OCI-LY3 (cell line): ENCODE data around the gene SMARCD2.

Source experiments
- H2AFZ ChIP-seq: fragments of 200-600, 300-600 bp; shearing (Covaris generic); 2 replicates; pipeline ENCODE4 v1.6.0; 2014; ENCODE audit warnings: antibody characterized with exemption, low read depth, low read length
- H3K27ac ChIP-seq: fragments of 200-600, 300-600 bp; sonication (generic); 2 replicates; pipeline ENCODE4 v1.5.1; 2014; ENCODE audit warnings: mild to moderate bottlenecking, low read length, moderate library complexity, mixed read lengths
- H3K27me3 ChIP-seq: fragments of 200-600, 300-600 bp; sonication (generic); 2 replicates; pipeline ENCODE4 v1.6.1; 2014; ENCODE audit warnings: low read depth, low read length, mixed read lengths
- H3K36me3 ChIP-seq: fragments of 200-600, 300-600 bp; sonication (generic); replicated peaks from 2 replicates; pipeline ENCODE3; 2014; ENCODE audit warnings: low read depth, low read length, mixed read lengths
- H3K4me1 ChIP-seq: fragments of 300-600, 200-600 bp; sonication (generic); 2 replicates; pipeline ENCODE4 v1.6.1; 2014; ENCODE audit warnings: low read length, mixed read lengths
- H3K4me2 ChIP-seq: fragments of 200-600, 300-600 bp; sonication (generic); 2 replicates; pipeline ENCODE4 v1.6.1; 2014; ENCODE audit warnings: low read length, mixed read lengths
- H3K4me3 ChIP-seq: fragments of 300-600, 200-600 bp; sonication (generic); 2 replicates; pipeline ENCODE4 v1.5.1; 2014; ENCODE audit warnings: antibody characterized with exemption, mild to moderate bottlenecking, low read length, moderate library complexity
- H3K79me2 ChIP-seq: fragments of 300-600, 200-600 bp; shearing (Covaris generic); 2 replicates; pipeline ENCODE4 v1.6.1; 2014; ENCODE audit warnings: mild to moderate bottlenecking, low read length, mixed read lengths
- H3K9ac ChIP-seq: fragments of 300-600, 200-600 bp; shearing (Covaris generic); 2 replicates; pipeline ENCODE4 v1.6.0; 2014; ENCODE audit warnings: mild to moderate bottlenecking, low read length, moderate library complexity
- H3K9me3 ChIP-seq: fragments of 200-600, 300-600 bp; shearing (Covaris generic); 2 replicates; pipeline ENCODE4 v1.6.1; 2014; ENCODE audit warnings: low read length, mixed read lengths; ENCODE audit not compliant: insufficient read depth
- H4K20me1 ChIP-seq: fragments of 200-600, 300-600 bp; sonication (generic); 2 replicates; pipeline ENCODE4 v1.6.1; 2016; ENCODE audit warnings: low read length, mixed read lengths; ENCODE audit not compliant: insufficient read depth
- CTCF ChIP-seq: fragments of 200-600, 300-600 bp; sonication (generic); IDR thresholded peaks from 2 replicates; pipeline ENCODE4 v1.5.1; 2014; ENCODE audit warnings: antibody characterized with exemption, low read length, low read depth
- EZH2phosphoT487 ChIP-seq: fragments of 200-600 bp; shearing (Covaris generic); IDR thresholded peaks from 2 replicates; pipeline ENCODE4 v1.6.1; 2018; ENCODE audit warnings: antibody characterized with exemption, mixed run types, low read depth

SMARCD2 gene

GRCh38 chr17:63792055-63792729, 50.3 kb downstream of the SMARCD2 start:
- Histone ChIP-seq H3K4me2 (no peak overlapping the region), H3K9me3 (no peaks in the 10 kb centered on the region), H3K4me1 (no peaks in the 10 kb centered on the region), H4K20me1 (0 out of 2 replicates have a peak, but pooled peaks cover 6% of the 10 kb centered on the region), H3K9ac (no peak overlapping the region; the same call in 1 of the 2 replicates), H3K79me2 (peaks cover 68% of the 10 kb centered on the region), H3K27ac (no peak overlapping the region), H3K36me3 (peaks cover 57% of the 10 kb centered on the region), H3K27me3 (no peaks in the 10 kb centered on the region), H2AFZ (no peak overlapping the region), H3K4me3 (no peak overlapping the region)
- TF ChIP-seq EZH2phosphoT487 (no peak), CTCF (no peak)

- Histone ChIP-seq H3K36me3 (peaks cover 49% of the 10 kb centered on the region), H3K79me2 (peaks cover 76% of the 10 kb centered on the region), H3K9ac (no peak overlapping the region), H2AFZ (no peak overlapping the region), H4K20me1 (peaks cover 15% of the 10 kb centered on the region), H3K27me3 (no peaks in the 10 kb centered on the region), H3K4me1 (no peaks in the 10 kb centered on the region), H3K9me3 (no peaks in the 10 kb centered on the region), H3K4me3 (no peak overlapping the region), H3K27ac (no peak overlapping the region), H3K4me2 (no peak overlapping the region)
- TF ChIP-seq CTCF (no peak), EZH2phosphoT487 (no peak)
Observed at GRCh38 chr17:63790057-63790456, 52.4 kb downstream of the SMARCD2 start.

- H3K36me3 ChIP-seq: peaks cover 41% of the 10 kb centered on the region
- TF ChIP-seq EZH2phosphoT487 (no peak), CTCF (no peak)
Observed at GRCh38 chr17:63786971-63787711, 55.3 kb downstream of the SMARCD2 start.

GRCh38 chr17:63786117-63786516, 56.4 kb downstream of the SMARCD2 start:
- Histone ChIP-seq H3K79me2 (peaks cover 92% of the 10 kb centered on the region), H2AFZ (no peak overlapping the region), H3K4me2 (no peak overlapping the region), H3K4me3 (no peak overlapping the region), H3K9ac (no peak overlapping the region), H3K27me3 (no peaks in the 10 kb centered on the region), H3K4me1 (peaks cover 16% of the 10 kb centered on the region), H4K20me1 (peaks cover 47% of the 10 kb centered on the region), H3K9me3 (no peaks in the 10 kb centered on the region), H3K36me3 (peaks cover 37% of the 10 kb centered on the region), H3K27ac (no peak overlapping the region)
- no peak for TF ChIP-seq CTCF
- TF ChIP-seq EZH2phosphoT487: no peak

More at GRCh38 chr17:63786971-63787711, 55.3 kb downstream of the SMARCD2 start:
- Histone ChIP-seq H4K20me1 (peaks cover 44% of the 10 kb centered on the region), H2AFZ (no peak overlapping the region), H3K4me3 (no peak overlapping the region), H3K4me2 (no peak overlapping the region), H3K27me3 (no peaks in the 10 kb centered on the region), H3K9ac (no peak overlapping the region), H3K4me1 (peaks cover 15% of the 10 kb centered on the region), H3K27ac (no peak overlapping the region), H3K9me3 (no peaks in the 10 kb centered on the region), H3K79me2 (peaks cover 89% of the 10 kb centered on the region)
